GM18526 (cell line): Measurements from ENCODE around the gene LYPD6B.

ENCODE experiments used
- POLR2A ChIP-seq: IDR thresholded peaks from 3 replicates; pipeline ENCODE4 v1.6.1; 2011; ENCODE audit not compliant: insufficient read length; ENCODE audit errors: extremely low read depth

Gene LYPD6B

DNA sequence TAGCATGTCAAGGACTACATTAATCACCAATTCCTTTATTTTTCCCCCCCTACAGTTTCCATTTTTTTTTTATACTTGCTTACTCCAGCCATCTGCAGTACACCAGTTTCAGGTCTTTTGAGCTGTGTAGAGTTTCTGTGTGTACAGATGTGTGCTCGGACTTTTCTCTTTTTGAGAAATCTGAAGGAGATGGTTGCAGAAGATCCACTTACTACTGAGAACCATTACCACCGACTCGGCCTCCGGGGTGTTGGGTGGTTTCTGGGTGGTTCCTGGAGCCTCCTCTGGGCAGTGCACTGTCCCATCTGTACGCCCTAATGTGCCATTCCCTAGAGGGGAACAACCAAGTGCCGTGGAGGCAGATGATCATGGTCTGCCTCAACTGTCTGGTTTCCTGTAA lies 15.4 kb upstream of the LYPD6B start:
- no peak for TF ChIP-seq POLR2A

DNA sequence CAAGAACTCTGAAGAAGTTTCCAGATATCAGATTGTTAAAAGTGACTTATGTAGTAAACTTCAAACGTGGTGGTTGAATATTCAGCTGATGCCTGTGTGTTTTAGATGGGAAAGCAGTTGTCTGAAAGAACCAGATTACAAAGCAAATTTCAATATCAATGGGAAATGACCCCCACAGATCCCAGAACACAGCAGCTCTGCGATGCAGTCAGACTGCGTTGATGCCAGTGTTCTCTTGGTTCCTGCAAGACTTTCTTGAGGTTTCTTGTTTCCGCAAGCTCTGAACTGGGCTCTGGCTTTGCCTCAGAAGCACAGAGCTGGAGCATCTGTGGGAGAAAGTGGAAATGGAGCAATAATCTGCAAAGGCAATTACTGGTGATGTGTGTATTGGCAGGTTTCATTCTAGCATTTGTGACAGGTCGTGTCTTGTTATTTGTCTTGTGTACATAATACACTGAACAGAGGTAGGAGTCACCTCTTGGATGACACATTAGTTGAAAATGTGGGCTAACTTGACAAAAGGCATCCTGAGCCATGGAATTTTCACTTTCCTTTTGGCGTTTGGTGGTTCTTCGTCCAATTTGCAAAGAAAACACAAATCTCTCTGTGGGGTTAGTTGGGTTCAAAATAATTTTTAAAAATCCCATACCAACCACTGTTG lies 10.8 kb upstream of the LYPD6B start:
- TF ChIP-seq POLR2A, result no peak

DNA sequence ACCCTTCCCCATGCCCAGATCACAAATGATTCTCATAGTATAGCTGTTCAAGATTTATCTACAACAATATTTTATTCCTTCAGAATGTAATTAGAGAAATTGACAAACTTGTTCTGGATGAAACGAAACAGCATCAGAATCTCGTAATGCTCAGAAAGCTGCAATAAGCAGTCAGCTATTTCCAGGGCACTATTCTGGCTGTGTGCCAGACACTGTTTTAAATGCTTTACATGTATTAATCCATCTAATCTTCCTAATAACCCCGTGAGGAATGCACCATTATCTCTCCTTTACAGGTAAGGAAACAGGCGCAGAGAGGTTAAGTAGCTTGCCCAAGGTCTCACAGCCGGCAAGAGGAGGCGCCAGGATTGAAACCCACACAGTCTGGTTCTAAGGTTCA lies 10.1 kb upstream of the LYPD6B start:
- no peak for TF ChIP-seq POLR2A

DNA sequence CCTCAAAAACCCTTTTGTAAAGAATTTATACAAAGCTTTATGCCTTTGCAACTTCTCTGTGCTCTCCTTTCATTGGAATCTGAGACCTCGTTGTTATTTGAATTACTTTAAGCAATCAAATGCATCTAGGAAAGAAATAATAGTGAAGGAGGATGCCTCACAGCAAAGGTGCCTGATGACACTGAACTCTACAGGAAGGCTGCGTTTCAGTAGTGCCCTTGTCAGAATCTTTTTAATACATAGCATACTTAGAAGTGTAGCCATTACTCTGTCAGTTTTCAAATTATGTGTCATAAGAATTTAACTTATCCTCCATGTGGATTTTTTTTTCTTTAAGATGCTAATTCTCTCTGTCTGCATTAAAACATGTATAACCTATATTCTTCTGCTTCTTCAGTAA lies 9.6 kb upstream of the LYPD6B start:
- no peak for TF ChIP-seq POLR2A

DNA sequence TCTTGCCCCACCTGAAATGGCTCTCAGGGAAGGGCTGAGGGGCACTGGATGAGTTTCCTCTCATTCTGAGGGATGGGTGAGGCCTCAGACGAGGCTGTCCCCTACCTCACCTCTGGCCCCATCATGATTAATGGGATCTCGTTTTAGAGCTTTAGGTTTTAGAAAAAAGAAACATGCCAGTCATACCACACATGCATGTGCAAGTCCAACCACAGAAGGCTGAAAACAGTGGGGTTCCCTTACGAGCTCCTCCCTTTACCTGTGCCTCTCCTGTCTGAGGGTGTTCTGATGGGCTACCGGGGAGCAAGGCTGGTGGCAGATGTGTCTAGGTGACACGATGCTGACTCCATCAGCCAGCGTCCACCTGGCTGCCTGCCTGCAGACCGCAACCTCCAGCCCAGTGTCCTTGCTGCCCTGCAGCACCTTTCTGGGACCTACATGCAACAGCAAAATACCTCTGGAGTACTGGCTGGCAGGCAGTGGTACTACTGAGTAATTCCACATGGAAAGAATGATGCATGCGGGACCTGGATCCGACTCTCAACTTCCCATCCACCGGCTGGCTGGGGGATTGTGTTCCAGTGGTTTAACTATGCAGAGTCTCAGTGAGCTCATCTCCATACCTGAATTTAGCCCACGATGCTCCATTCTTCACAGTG lies 9.1 kb upstream of the LYPD6B start:
- TF ChIP-seq POLR2A, result no peak

DNA sequence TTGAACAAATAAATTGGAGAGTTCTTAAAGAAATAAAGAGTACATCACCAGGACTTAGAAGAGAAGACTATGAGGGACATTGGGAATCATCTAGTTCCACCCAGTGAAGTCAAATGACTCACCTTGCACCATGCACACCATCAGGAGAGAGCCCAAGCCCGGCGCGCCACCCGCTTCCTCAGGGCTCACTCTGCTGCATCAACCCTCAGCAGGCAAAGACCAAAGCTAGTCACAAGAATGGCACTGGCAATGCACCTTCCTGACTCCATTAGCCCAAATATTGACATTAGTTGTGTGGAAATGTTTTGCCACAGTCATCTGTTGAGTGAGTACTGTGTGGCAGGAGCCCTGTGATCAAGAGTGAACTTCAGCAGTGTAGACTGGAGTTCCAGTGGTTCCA lies 7.1 kb upstream of the LYPD6B start:
- TF ChIP-seq POLR2A, result no peak

DNA sequence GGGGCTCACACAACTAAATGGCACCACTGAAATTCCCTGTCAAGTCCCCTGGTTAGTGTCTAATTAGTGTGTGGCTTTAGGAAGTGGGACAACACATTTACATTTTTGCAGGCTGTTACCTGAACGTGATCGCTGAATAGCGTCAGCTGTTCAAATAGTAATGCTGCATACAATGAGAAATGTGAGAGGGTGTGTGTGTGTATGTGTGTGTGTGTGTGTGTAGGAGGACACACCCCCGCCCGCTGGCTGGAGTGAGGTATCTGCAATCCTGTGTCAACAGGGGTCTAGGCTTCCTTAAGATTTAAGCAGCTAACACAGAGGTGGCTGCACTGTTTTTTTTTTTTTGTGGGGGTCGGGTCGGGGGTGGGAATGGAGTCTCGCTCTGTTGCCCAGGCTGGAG lies 4.8 kb upstream of the LYPD6B start:
- no peak for TF ChIP-seq POLR2A

DNA sequence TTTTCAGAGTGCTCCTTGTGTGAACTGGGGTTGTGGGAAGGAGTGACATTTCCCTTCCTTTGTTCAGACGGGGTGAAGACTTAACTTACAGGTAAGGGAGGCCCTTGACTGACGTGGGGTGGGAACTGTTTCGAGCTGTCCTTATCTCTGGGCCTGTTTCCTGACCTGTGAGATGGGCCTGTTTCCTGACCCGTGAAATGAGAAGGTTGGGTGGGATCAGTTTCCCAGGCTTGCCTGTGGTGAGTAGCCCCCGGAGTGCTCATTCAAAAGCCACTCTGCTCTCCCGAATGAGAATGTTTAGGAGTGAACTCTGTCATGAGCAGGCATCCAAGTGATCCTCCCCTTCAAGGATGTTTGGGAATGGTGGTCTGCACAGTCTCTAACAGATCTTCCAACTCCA lies 4.1 kb upstream of the LYPD6B start:
- TF ChIP-seq POLR2A, result no peak

DNA sequence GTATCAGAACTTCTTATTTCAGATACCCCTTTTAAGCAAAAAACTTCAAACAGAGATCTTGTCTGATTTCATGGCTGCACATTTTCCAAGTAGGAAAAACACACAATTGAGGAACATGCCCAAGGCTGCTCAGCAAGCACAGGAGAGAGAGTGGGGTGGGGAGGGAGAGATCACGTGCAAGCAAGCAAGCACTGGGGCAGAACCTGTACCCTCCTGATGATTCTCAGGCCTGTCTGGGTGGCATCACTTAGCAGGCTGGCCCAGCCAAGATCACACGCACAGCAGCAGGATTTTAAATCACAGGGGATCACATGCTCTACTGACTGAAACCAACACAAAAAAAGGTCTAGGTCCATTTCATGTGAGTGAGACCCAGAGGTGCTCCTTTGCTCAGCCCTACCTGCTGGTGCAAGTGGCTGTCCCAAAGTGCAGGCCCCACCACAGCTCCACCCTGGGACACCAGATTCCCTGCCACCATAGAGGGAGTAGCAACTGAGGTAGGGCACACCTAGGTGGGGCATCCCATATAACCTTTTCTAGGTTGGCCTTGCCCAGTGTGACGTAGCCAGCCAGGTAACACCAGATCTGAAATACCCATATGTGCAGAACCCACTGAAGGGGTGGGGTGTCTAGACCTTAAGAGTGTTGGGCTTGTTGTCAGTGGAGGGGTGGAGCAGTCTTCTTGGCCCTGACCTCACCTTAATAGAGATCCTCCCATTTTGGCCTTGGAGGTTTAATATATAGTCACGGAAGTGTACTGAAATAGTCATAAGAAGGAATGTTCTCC lies 1.8 kb upstream of the LYPD6B start:
- no peak for TF ChIP-seq POLR2A

DNA sequence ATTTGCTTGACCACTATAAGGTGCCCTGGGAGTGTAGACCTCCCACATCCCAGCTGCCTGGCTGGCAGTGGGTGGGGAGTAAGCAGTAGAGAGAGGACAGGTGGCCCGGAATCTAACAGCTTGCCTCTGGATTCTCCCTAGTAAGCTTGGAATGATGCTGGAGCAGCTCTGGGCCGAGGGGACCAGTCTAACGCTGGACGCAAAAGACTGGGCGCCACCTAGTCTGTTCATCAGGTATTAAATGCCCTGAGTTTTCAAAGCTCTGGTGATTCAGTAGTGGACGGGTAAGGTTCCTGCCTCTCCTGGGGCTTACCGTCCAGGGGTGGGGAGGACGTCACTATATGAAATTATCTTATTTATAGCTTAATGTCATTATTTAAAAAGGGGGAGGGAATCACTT lies 648 bp upstream of the LYPD6B start:
- TF ChIP-seq POLR2A, result no peak

DNA sequence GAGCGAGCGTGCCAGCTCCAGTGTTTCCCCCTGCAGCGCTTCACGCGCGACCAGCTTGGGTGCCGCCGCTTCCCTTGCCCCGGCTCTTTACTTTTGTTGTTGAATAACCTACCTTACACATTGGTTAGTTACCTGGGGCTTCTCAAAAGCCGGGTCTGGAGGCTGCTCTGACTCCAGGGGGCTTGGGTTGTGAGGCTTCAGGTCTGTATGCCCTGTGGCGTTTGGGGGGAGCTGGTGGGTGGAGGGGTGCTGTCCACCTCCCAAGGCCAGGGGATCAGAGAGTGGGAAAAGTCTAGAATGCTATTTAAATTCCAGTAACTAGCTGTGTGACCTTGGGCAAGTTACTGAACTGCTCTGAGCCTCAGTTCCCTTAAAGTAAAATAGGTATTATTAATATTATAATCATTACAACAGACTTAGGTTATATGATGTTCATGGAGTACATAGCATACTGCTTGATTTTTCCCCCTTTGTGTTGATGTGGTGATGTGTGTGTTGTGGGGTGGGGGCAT lies 770 bp downstream of the LYPD6B start:
- TF ChIP-seq POLR2A, result no peak

DNA sequence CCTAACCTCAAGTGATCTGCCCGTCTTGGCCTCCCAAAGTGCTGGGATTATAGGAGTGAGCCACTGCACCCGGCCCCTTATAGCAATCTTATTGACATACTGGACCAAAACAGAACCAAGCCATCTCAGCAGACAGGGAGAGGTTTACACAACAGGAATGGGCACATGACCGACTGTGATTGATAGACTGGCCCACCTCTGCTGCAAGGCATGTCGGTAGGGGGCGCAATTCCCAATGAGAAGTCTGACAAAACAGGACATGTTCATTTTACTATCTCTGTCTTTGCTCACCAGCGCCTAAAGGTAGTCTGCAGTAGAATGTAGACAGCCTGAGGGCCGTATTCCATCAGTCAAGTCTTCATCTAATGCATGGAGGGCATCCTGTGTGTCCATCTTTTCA lies 2.0 kb downstream of the LYPD6B start:
- no peak for TF ChIP-seq POLR2A

DNA sequence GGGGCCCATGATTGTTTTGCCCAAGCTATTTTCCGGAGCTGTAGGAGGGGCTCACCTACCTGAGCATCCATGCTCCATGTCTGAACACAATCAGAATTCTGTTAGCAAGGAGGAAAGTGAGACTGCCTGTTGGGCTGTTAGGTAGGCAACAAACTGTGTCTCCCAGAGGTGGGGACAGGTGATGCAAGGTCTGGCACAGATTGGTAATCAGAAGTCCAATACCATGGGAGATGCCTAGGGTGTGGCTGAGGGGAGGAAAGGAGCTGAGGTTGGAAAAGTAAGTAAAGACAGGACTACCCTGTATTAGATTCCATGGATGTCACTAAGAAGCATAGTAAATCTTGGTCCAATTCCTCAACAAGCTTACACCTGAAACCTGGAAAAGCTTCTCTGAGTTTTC lies 3.0 kb downstream of the LYPD6B start:
- TF ChIP-seq POLR2A, result no peak

DNA sequence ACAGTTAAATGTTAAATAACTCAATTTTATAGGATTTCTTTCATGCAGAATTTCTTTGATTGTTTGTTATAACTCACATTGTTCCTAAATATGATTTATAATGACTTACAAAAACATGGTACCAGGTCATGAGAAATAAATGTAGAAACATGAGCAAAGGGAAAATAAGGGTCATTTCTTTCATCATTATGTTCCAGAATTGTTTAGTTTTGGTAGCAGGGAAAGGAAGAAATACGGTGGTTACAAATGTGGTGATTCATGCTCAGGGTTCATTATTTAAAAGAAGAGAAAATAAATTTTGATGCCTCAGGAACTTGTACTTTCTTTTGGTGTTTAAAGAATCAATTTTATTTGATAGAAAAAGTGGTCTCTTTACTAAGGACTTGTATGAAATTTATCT lies 4.4 kb downstream of the LYPD6B start:
- no peak for TF ChIP-seq POLR2A

DNA sequence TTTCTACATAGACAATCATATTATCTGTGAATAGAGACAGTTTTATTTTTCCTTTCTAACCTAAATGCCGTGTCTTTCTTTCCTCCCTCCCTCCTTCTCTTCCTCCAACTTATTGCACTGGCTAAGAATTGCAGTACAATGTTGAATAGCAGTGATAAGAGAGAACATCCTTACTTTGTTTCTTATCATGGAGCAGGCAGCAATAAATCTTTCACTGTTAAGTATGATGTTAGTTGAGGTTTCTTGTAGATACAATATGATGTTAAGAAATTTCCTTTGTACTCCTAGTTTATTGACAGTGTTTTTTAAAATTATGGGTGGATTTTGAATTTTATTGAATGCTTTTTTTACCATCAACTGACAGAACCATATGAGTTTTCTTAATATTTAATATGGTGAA lies 6.0 kb downstream of the LYPD6B start:
- no peak for TF ChIP-seq POLR2A

DNA sequence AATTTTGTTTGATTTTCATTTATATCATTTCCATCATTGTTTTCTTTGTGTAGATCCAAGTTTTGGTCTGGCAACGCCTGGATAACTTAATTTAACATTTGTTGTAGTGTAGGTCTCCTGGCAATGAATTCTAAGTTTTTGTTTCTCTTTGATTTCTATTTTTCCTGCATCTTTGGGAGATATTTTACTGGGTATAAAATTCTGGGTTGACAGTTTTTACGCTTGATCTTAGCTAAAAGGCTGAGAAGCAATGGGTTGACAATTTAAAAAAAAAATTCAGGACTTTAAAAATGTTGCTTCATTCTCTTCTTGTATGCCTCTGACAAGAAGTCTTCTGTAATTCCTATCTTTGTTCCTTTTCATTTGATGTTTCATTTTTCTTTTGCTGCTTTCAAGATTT lies 8.6 kb downstream of the LYPD6B start:
- TF ChIP-seq POLR2A, result no peak
